GM12873 (cell line): ENCODE measurements around the gene ITGB5.

Source experiments
- CTCF ChIP-seq: IDR thresholded peaks from 2 replicates; pipeline ENCODE4 v1.5.1; 2012; ENCODE audit warnings: low read depth, mild to moderate bottlenecking, moderate library complexity, low read length, control low read depth; ENCODE audit not compliant: insufficient read depth; ENCODE audit errors: missing control alignments

ITGB5 gene

GRCh38 chr3:124809039-124809438 is 78.1 kb downstream of the ITGB5 start:
- TF ChIP-seq CTCF, result no peak

GRCh38 chr3:124805671-124806070 is 81.5 kb downstream of the ITGB5 start:
- no peak for TF ChIP-seq CTCF

GRCh38 chr3:124804875-124805274 is 82.3 kb downstream of the ITGB5 start:
- TF ChIP-seq CTCF, result no peak

GRCh38 chr3:124802702-124803101 is 84.5 kb downstream of the ITGB5 start:
- no peak for TF ChIP-seq CTCF

- TF ChIP-seq CTCF, result no peak
Measured at GRCh38 chr3:124802061-124802698, 85.0 kb downstream of the ITGB5 start.

GRCh38 chr3:124800511-124801258 is 86.5 kb downstream of the ITGB5 start:
- no peak for TF ChIP-seq CTCF

GRCh38 chr3:124800076-124800475 is 87.1 kb downstream of the ITGB5 start:
- TF ChIP-seq CTCF, result no peak
